HepG2 (cell line): Measurements from ENCODE around the gene MYOF. TPM values are rescaled to one million over a fixed set of nuclear protein-coding genes. Genes with fewer than 3 reads are reported as not detected.

Experiments used
- ATAC-seq: fragments of 200-7000 bp; cut with Tn5 transposase; 3 replicates; pipeline ENCODE4 v1.9.1; 2020; ENCODE audit warnings: mild to moderate bottlenecking, moderate library complexity
- BruUV-seq: library from RNA; stranded (reverse); fragments of 400-500 nt; replicated peaks from 2 replicates; lab custom pipeline; 2021; lab: Mats Ljungman, UMichigan
- CTCF ChIA-PET: fragments of 300-600 bp; formaldehyde crosslinking; extraction: SDS; loops from one replicate; lab custom pipeline; 2021; ENCODE audit warnings: low total read pairs, inconsistent platforms, low intra/inter-chr PET ratio; lab: Yijun Ruan, JAX
- POLR2A ChIA-PET: fragments of 350-600 bp; sonication (Branson Sonifier 250); formaldehyde crosslinking; loops from one replicate; lab custom pipeline; 2020; ENCODE audit warnings: antibody characterized with exemption, inconsistent platforms; lab: Yijun Ruan, JAX
- DNase-seq: peaks from one replicate; pipeline ENCODE4 v3.0.0-alpha.2; 2015; ENCODE audit warnings: low spot score
- FAIRE-seq: peaks from 3 replicates; lab custom pipeline; 2011; peaks lifted over from hg19 to GRCh38; lab: Jason Lieb, UNC
- H2AFZ ChIP-seq: one replicate; pipeline ENCODE4 v1.6.1; 2011; ENCODE audit warnings: low read length, inconsistent platforms
- H3K27ac ChIP-seq: fragments of 300-600 bp; 3 replicates; pipeline ENCODE4 v1.8.0; 2011; ENCODE audit warnings: mixed run types, mild to moderate bottlenecking, mixed read lengths, low read length, inconsistent platforms; ENCODE audit not compliant: insufficient read depth; ENCODE audit errors: extremely low read length
- H3K27me3 ChIP-seq, 2 experiments: fragments of 200-600 bp in 1 of 2; 2 replicates in 1 of 2; 3 replicates in 1 of 2; pipeline versions ENCODE4 v1.6.0 to v1.8.0; 2011; ENCODE audit warnings: low read length in 2 of 2, mild to moderate bottlenecking in 2 of 2, moderate library complexity in 2 of 2, inconsistent platforms in 1 of 2; ENCODE audit not compliant: insufficient read depth in 2 of 2, control insufficient read depth in 1 of 2
- H3K36me3 ChIP-seq, 2 experiments: fragments of 200-600 bp in 1 of 2; replicated peaks in 1 of 2; 2 replicates in 1 of 2; 3 replicates in 1 of 2; pipeline versions ENCODE4 v1.5.1 to v1.8.0; 2011; ENCODE audit warnings: low read length in 2 of 2, inconsistent platforms in 1 of 2; ENCODE audit not compliant: insufficient read depth in 2 of 2, control insufficient read depth in 1 of 2
- H3K4me1 ChIP-seq: 2 replicates; pipeline ENCODE4 v1.5.1; 2012; ENCODE audit warnings: low read length, inconsistent platforms; ENCODE audit not compliant: insufficient read depth
- H3K4me2 ChIP-seq: 2 replicates; pipeline ENCODE4 v1.6.0; 2011; ENCODE audit warnings: low read depth, low read length, inconsistent platforms
- H3K4me3 ChIP-seq, 3 experiments: fragments of 200-600 bp in 1 of 3; sonication (generic), shearing (Covaris generic) in 1 of 3; replicated peaks in 1 of 3; 2 replicates each; pipeline ENCODE4 v1.5.1; 2011 to 2016; ENCODE audit warnings: low read length in 3 of 3, inconsistent platforms in 2 of 3, low read depth in 2 of 3, mild to moderate bottlenecking in 2 of 3, control low read depth in 1 of 3, mixed read lengths in 1 of 3; ENCODE audit not compliant: insufficient read depth in 1 of 3
- H3K79me2 ChIP-seq: one replicate; pipeline ENCODE4 v1.6.1; 2011; ENCODE audit warnings: low read length, inconsistent platforms; ENCODE audit not compliant: insufficient read depth
- H3K9ac ChIP-seq: 2 replicates; pipeline ENCODE4 v1.6.0; 2011; ENCODE audit warnings: mild to moderate bottlenecking, low read depth, low read length, inconsistent platforms; ENCODE audit not compliant: insufficient read depth
- H3K9me3 ChIP-seq: 2 replicates; pipeline ENCODE4 v1.5.1; 2012; ENCODE audit warnings: mild to moderate bottlenecking, low read length
- H4K20me1 ChIP-seq: 2 replicates; pipeline ENCODE4 v1.6.0; 2011; ENCODE audit warnings: inconsistent platforms, mild to moderate bottlenecking, low read length, moderate library complexity; ENCODE audit not compliant: insufficient read depth
- KLF15 ChIP-seq: sonication (generic); formaldehyde crosslinking; IDR thresholded peaks from 2 replicates; pipeline ENCODE4 v1.8.1; 2023; ENCODE audit warnings: borderline replicate concordance, mild to moderate bottlenecking, inconsistent platforms, missing genetic modification reagents, mixed read lengths
- NR1H2 ChIP-seq: sonication (generic); formaldehyde crosslinking; IDR thresholded peaks from 2 replicates; pipeline ENCODE4 v1.8.1; 2022; ENCODE audit warnings: low read depth, missing genetic modification reagents, borderline replicate concordance
- ZNF205 ChIP-seq: IDR thresholded peaks from 2 replicates; pipeline ENCODE4 v1.6.1; 2018; ENCODE audit warnings: missing biosample characterization, missing genetic modification reagents
- ZNF503 ChIP-seq: sonication (generic); formaldehyde crosslinking; IDR thresholded peaks from 2 replicates; pipeline ENCODE4 v1.4.0; 2020; ENCODE audit warnings: missing genetic modification reagents
- WGBS: methylation state at CpG from one replicate; pipeline ENCODE4 v1.1.6; 2017; ENCODE audit warnings: low lambda C conversion rate; 5-methylcytosine and 5-hydroxymethylcytosine counted together
- in situ Hi-C: cut with HindIII; loops from 2 replicates; pipeline ENCODE4 v1.10.0; 2017; ENCODE audit warnings: low pct_unique_long_range_greater_than_20kb; ENCODE audit not compliant: extremely low pct_ligation_motif_present
- intact Hi-C: fragments of 100-400 bp; cut with micrococcal nuclease; formaldehyde crosslinking; loops from one replicate; pipeline ENCODE4 v1.10.0; 2022; ENCODE audit not compliant: unreplicated experiment
- polyA plus RNA-seq, 8 experiments: library from polyadenylated mRNA; depleted of rRNA in 3 of 8; stranded (reverse) in 7 of 8; unstranded in 1 of 8; fragments of >200 nt; fragmentation: Illumina TruSeq in 4 of 8; extraction: Trizol in 4 of 8; gene quantifications; 2 replicates each; pipeline versions ENCODE4 v1.2.1 to v1.2.3, GENCODE V29; 2011 to 2016; ENCODE audit warnings: low read depth in 4 of 8, missing spikeins in 1 of 8, mixed read lengths in 1 of 8; ENCODE audit not compliant: insufficient read depth in 1 of 8
- total RNA-seq, 5 experiments: library from RNA; depleted of rRNA; stranded (reverse); fragments of >200 nt; fragmentation: Illumina TruSeq; extraction: Trizol; gene quantifications; 2 replicates each; pipeline ENCODE4 v1.2.3, GENCODE V29; 2016; ENCODE audit warnings: low read depth in 1 of 5
- TF ChIP-seq, protein P1 (sequence below): sonication (generic); formaldehyde crosslinking; IDR thresholded peaks from 2 replicates; pipeline ENCODE4 v1.5.1; 2020; ENCODE audit warnings: missing genetic modification reagents, mild to moderate bottlenecking, borderline replicate concordance

The MYOF gene
- total and polyA plus RNA-seq, 2 of the 13 experiments (the other 11 are each of a cell fraction or from before 2014, with no cell fraction given), result 0.18 to 0.42 TPM

DNA sequence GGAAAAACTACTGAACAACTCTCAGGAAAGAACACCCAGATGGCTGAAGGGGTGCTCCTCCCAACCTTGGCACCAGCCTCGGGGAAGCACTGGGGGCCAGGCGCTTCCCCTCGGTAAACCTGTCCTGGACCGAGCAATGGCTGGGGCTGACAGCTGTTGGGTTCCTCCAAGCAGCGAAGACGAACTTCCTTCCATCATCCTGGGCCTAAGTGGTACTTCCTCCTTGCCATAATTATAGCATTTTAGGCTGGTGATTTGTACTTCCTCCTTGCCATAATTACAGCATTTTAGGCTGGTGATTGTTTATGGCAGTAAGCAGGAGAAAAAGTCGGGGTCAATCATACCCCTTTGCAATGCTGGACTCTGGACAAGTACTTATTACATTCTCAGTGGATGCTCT lies 69.3 kb downstream of the MYOF start:
- peaks cover 9% of the 10 kb centered on the region for H3K4me1 ChIP-seq
- no peaks in the 10 kb centered on the region for H3K9me3 ChIP-seq
- H3K4me2 ChIP-seq, result no peak overlapping the region
- in situ Hi-C loops, result no loop called here
- TF ChIP-seq ZNF503 (CRISPR knock-in tag) (no peak), NR1H2 (no peak), KLF15 (CRISPR knock-in tag) (no peak), ZNF205 (CRISPR knock-in tag) (no peak)
- TF ChIP-seq, protein P1, sequence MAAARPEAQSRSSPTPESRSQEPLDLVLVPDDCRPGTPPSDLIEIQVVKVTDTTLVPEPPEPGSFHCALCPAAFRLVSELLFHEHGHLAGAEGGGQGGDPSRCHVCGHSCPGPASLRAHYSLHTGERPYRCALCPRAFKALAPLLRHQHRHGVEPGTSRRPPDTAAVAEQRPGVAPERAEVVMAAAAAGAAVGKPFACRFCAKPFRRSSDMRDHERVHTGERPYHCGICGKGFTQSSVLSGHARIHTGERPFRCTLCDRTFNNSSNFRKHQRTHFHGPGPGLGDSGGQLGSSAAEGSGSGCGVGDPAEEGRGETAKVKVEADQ (CRISPR knock-in tag), result no peak
- no peak overlapping the region for H3K4me3 ChIP-seq
- BruUV-seq, result no TSS peak
- ChIA-PET POLR2A (no interaction called here), CTCF (no interaction called here)
- H3K9ac ChIP-seq, result no peak overlapping the region
- no peak overlapping the region for H2AFZ ChIP-seq
- no peaks in the 10 kb centered on the region for H3K79me2 ChIP-seq
- no peak for FAIRE-seq
- no peaks in the 10 kb centered on the region for H4K20me1 ChIP-seq
- H3K27me3 ChIP-seq, result no peaks in the 10 kb centered on the region
- no peak for ATAC-seq
- WGBS, result 38% methylated on average over 4 of the region's 7 CpGs
- no peak overlapping the region for H3K27ac ChIP-seq
- intact Hi-C loops, result no loop called here
- DNase-seq, result no peak
- H3K36me3 ChIP-seq, result no peaks in the 10 kb centered on the region
